Heart left ventricle (tissue), 16 donors: ENCODE data around the gene ASAP2. TPM values are rescaled to one million over a fixed set of nuclear protein-coding genes. Genes with fewer than 3 reads are reported as not detected.

Source experiments
- ATAC-seq, 4 donors: fragments of 200-7000 bp; cut with Tn5 transposase; one replicate each; pipeline ENCODE4 v1.9.1; 2020 to 2022; ENCODE audit warnings: moderate library complexity in 4 of 4, mild to moderate bottlenecking in 3 of 4, moderate number of reproducible peaks in 1 of 4
- DNase-seq, 5 donors: peaks; one replicate each; pipeline ENCODE4 v3.0.0-alpha.2; 2020
- H3K27ac ChIP-seq, 12 donors: fragments of 200-600 bp; sonication (generic) in 4 of 12; one replicate each; pipeline versions ENCODE4 v1.5.0 to v1.8.0; 2016 to 2022; ENCODE audit warnings: mild to moderate bottlenecking in 2 of 12
- H3K27me3 ChIP-seq, 9 donors: fragments of 200-600 bp; sonication (generic) in 2 of 9; one replicate each; pipeline versions ENCODE4 v1.5.1 to v1.8.0; 2016 to 2022; ENCODE audit warnings: mild to moderate bottlenecking in 3 of 9
- H3K36me3 ChIP-seq, 9 donors: fragments of 200-600 bp; sonication (generic) in 2 of 9; one replicate each; pipeline versions ENCODE4 v1.5.0 to v1.8.0; 2018 to 2022; ENCODE audit warnings: mild to moderate bottlenecking in 2 of 9
- H3K4me1 ChIP-seq, 12 donors: fragments of 200-600 bp; sonication (generic) in 4 of 12; one replicate each; pipeline versions ENCODE4 v1.5.0 to v1.8.0; 2016 to 2022; ENCODE audit warnings: mild to moderate bottlenecking in 3 of 12
- H3K4me3 ChIP-seq, 12 donors: fragments of 200-600 bp; sonication (generic) in 4 of 12; one replicate each; pipeline versions ENCODE4 v1.5.0 to v1.8.0; 2017 to 2022; ENCODE audit warnings: mild to moderate bottlenecking in 9 of 12, moderate library complexity in 4 of 12
- H3K9me3 ChIP-seq, 12 donors: fragments of 200-600 bp; sonication (generic) in 4 of 12; one replicate each; pipeline versions ENCODE4 v1.5.0 to v1.8.0; 2016 to 2022; ENCODE audit warnings: mild to moderate bottlenecking in 1 of 12
- POLR2A ChIP-seq, 2 donors: fragments of 450-650 bp; IDR thresholded peaks; one replicate each; pipeline ENCODE4 v1.6.1; 2017; ENCODE audit warnings: antibody characterized with exemption in 2 of 2, mild to moderate bottlenecking in 2 of 2, moderate library complexity in 2 of 2
- WGBS, 4 donors: extraction: QIAGEN DNeasy Blood & Tissue Kit in 2 of 4; methylation state at CpG; one replicate each; pipeline versions ENCODE4 v1.1.5 to v1.1.7; 2013 to 2018; 5-methylcytosine and 5-hydroxymethylcytosine counted together
- intact Hi-C, 10 donors: fragments of 100-400 bp; cut with DNase I; formaldehyde crosslinking; loops; one replicate each; pipeline versions ENCODE4 v1.11.1 to v1.14.2; 2022
- polyA plus RNA-seq, 2 donors: library from polyadenylated mRNA; stranded (reverse); fragments of 200-250 nt; gene quantifications; one replicate each; pipeline ENCODE4 v1.2.3, GENCODE V29; 2013
- total RNA-seq, 9 donors: library from RNA; depleted of rRNA in 2 of 9; stranded (reverse); fragments of >200 nt in 2 of 9; fragmentation: NEBNext Ultra II Directional in 3 of 9; extraction: Animal tissue kit (Norgen Biotek cat#: 25700) in 3 of 9; gene quantifications; one replicate each; pipeline versions ENCODE4 v1.1.0 to v1.2.4, GENCODE V29; 2016 to 2023
- TF ChIP-seq, protein P1 (sequence below), 12 donors: fragments of 200-600 bp; sonication (generic) in 4 of 12; IDR thresholded peaks; one replicate each; pipeline versions ENCODE4 v1.5.0 to v1.8.0; 2018 to 2022; ENCODE audit warnings: antibody characterized with exemption in 12 of 12, mild to moderate bottlenecking in 5 of 12
- donor health status: ischemic (EF 13 %, LVEDD 7.1; RV severe dilation, severe dysfunction).
- donor health status: healthy with polysubstance abuse.
- donor health status: DM: no; HTN: yes; CAD: no.
- donor health status: DM: no; HTN: no; CAD: no.
- donor health status: ischemic (EF 25% LVEDD 6.9; RV normal size, moderate dysfunction).
- donor health status: ischemic (EF 25% LVEDD 5.7; RV mildly dilated, moderate dysfunction).
- donor health status: healthy.
- donor health status: DM: yes; HTN: yes; CAD: no.
- donor health status: ischemic (EF 35%, LVEDD 5.7; RV mildly dilated, moderate dysfunction).
- donor health status: nonischemic (EF 11% LVEDD 7.7; RV severe dilation, severe dysfunction).
- donor health status: DM: yes; HTN: yes; CAD: no.
- donor health status: PGD.
- donor health status: ischemic (EF 29% LVEDD 5.4; RV normal size, mild dysfunction).
- donor health status: nonischemic (EF 23%, LVEDD 6.1; RV moderate dilation, normal function).

The ASAP2 gene
- total and polyA plus RNA-seq, 11 donors = 6.7 to 17.0 (median 11.9) TPM

DNA sequence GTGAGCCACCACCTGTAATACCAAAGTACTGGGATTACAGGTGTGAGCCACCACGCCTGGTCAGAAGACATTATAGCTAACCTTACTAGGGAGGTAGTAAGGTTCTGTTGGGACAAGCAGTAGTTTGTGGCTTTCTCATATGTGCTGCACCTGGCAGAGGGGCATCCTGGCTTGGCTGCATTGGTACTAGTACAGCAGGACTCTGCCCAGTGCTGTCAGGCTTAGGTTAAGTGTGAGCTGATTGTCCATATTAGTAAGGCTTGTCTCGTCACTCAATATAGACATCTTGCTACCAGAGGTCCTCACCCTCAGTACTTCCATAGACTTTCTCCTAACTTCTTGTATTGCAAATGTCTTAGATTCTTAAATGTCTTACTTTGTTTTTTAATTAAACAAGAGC is 96.1 kb downstream of the ASAP2 start:
- intact Hi-C loops = no loop called here
- Histone ChIP-seq H3K36me3 (peaks cover 0 to 11% (median 0%) of the 10 kb centered on the region in 9 donors), H3K9me3 (no peaks in the 10 kb centered on the region), H3K4me3 (no peak overlapping the region), H3K27ac (no peak overlapping the region), H3K4me1 (peaks cover 0 to 69% (median 29%) of the 10 kb centered on the region in 12 donors), H3K27me3 (no peaks in the 10 kb centered on the region)
- DNase-seq (no peak), ATAC-seq (peak in 2 of 4 donors; percentile 32 to 47)
- TF ChIP-seq, protein P1, sequence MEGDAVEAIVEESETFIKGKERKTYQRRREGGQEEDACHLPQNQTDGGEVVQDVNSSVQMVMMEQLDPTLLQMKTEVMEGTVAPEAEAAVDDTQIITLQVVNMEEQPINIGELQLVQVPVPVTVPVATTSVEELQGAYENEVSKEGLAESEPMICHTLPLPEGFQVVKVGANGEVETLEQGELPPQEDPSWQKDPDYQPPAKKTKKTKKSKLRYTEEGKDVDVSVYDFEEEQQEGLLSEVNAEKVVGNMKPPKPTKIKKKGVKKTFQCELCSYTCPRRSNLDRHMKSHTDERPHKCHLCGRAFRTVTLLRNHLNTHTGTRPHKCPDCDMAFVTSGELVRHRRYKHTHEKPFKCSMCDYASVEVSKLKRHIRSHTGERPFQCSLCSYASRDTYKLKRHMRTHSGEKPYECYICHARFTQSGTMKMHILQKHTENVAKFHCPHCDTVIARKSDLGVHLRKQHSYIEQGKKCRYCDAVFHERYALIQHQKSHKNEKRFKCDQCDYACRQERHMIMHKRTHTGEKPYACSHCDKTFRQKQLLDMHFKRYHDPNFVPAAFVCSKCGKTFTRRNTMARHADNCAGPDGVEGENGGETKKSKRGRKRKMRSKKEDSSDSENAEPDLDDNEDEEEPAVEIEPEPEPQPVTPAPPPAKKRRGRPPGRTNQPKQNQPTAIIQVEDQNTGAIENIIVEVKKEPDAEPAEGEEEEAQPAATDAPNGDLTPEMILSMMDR (IDR thresholded peaks at IDR 0.05) = no peak
- no peak for TF ChIP-seq POLR2A (IDR thresholded peaks at IDR 0.05)
- 84 to 98% (median 90%) methylated on average over 2 of the region's 2 CpGs for WGBS, 4 donors

DNA sequence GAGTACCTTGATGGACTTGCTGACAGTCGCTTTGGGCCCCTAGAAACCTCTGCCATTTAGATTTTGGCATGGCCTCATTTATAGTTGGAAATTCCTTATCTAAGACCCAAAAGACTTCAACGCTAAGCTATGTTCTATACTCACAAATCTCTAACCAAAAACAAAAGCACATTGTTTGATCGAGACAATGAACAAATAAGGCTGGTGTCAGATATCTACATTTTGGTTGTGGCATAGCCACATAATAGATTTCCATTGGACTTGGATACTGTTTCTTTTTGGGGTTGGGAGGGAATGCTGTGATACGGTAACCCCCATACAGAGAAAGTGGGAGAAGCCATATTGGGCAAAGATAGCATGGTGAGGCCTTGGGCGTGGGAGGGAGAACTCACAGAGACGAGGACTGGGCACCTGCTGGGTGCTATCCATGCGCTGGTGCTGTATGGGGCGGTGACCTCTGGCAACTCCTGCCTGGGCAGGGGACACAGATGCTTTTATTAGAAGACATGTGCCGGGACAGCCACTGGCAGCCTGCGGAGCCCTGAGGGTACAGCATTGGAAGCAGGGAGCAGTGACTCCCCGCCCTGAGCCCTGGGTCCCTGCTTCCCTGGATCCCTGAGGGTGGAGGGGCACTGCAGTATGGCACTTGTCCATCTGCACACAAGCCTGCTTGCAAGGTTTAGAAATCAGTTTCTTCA is 97.1 kb downstream of the ASAP2 start:
- Histone ChIP-seq H3K4me1 (peaks cover 0 to 64% (median 27%) of the 10 kb centered on the region in 12 donors), H3K36me3 (peaks cover 0 to 6% (median 0%) of the 10 kb centered on the region in 9 donors), H3K4me3 (no peak overlapping the region), H3K27ac (no peak overlapping the region), H3K27me3 (no peaks in the 10 kb centered on the region), H3K9me3 (no peaks in the 10 kb centered on the region)
- TF ChIP-seq POLR2A (IDR thresholded peaks at IDR 0.05) = no peak
- TF ChIP-seq, protein P1 (IDR thresholded peaks at IDR 0.05) = no peak
- DNase-seq (peak in 3 of 5 donors; percentile 42 to 78 (median 51)), ATAC-seq (peak; percentile 83 to 89 (median 86))
- 62 to 72% (median 70%) methylated on average over 11 of the region's 11 CpGs for WGBS, 4 donors
- intact Hi-C loops = no loop called here

DNA sequence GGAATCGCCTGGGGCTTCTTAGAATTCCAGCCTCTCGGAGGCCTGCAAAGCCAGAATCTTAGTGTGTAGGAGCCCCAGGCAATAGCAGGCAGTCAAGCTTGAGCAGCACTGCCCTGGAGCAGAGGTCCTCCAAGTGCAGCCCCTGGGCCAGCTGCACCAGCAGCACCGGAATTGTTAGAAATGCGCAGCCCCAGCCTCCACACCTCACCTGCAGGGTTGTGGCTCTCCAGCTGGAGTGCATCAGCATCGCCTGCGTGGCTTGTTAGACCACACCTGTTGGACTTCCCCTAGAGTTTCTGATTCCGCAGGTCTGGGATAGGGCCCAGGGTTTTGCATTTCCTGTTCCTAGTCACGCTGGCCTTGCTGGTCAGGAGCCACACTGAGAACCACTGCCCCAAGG is 100.3 kb downstream of the ASAP2 start:
- whole genome bisulfite sequencing, 4 donors = 65 to 79% (median 72%) methylated on average over 3 to 8 of the region's 8 CpGs
- Histone ChIP-seq H3K9me3 (no peaks in the 10 kb centered on the region), H3K4me3 (no peak overlapping the region), H3K27ac (peak overlapping the region in 8 of 12 donors; percentile 6 to 53 (median 31)), H3K27me3 (no peaks in the 10 kb centered on the region), H3K4me1 (peaks cover 9 to 60% (median 44%) of the 10 kb centered on the region in 12 donors), H3K36me3 (no peaks in the 10 kb centered on the region)
- TF ChIP-seq, protein P1 (IDR thresholded peaks at IDR 0.05) = no peak
- no peak for TF ChIP-seq POLR2A (IDR thresholded peaks at IDR 0.05)
- intact Hi-C loops = no loop called here
- ATAC-seq (no peak), DNase-seq (no peak)

DNA sequence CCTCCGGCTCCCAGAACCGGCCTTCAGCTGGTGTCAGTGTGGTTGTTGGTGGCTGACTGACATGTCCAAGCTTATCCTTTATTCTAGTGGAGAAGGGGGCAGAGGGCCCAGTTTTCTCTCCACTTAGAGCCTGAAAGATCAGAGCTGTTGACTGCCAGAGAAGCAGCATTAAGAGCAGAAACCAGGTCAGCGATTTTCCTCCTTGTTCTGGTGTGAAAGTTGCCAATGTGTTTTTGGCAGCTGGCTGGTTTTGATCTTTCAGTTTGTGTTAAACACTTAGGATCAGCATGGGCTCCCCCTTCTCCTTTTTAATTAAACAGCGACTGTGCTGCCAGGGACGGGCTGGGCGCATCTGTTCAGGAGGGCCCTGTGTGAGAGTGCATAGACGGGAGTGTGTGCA is 100.9 kb downstream of the ASAP2 start:
- no peaks in the 10 kb centered on the region for H3K36me3 ChIP-seq
- 86 to 92% (median 89%) methylated on average over 7 of the region's 7 CpGs for WGBS, 4 donors
- ATAC-seq (no peak), DNase-seq (no peak)
- peaks cover 9 to 65% (median 49%) of the 10 kb centered on the region in 12 donors for H3K4me1 ChIP-seq
- intact Hi-C loops = no loop called here
- TF ChIP-seq, protein P1 (IDR thresholded peaks at IDR 0.05) = no peak
- TF ChIP-seq POLR2A (IDR thresholded peaks at IDR 0.05) = no peak
- H3K4me3 ChIP-seq = no peak overlapping the region
- no peaks in the 10 kb centered on the region for H3K27me3 ChIP-seq
- H3K27ac ChIP-seq = peak overlapping the region in 8 of 12 donors; percentile 6 to 53 (median 28)
- no peaks in the 10 kb centered on the region for H3K9me3 ChIP-seq
